HCT116 (cell line): ENCODE data around the gene EPDR1.

Experiments used
- EGR1 ChIP-seq: IDR thresholded peaks from 2 replicates; pipeline ENCODE4 v1.6.1; 2012; ENCODE audit warnings: low read depth
- EZH2 ChIP-seq: fragments of 200-600 bp; sonication (generic); IDR thresholded peaks from 2 replicates; pipeline ENCODE4 v1.6.1; 2017; ENCODE audit warnings: antibody characterized with exemption, mixed run types
- POLR2A ChIP-seq: IDR thresholded peaks from 2 replicates; pipeline ENCODE4 v1.7.0; 2011; ENCODE audit warnings: borderline replicate concordance; ENCODE audit not compliant: insufficient read depth, insufficient read length; ENCODE audit errors: extremely low read depth
- POLR2AphosphoS5 ChIP-seq: IDR thresholded peaks from 2 replicates; pipeline ENCODE4 v1.6.1; 2011; ENCODE audit warnings: mild to moderate bottlenecking, low read depth, low read length, moderate library complexity
- TF ChIP-seq, protein P1 (sequence below), 3 experiments: fragments of 200-600 bp in 1 of 3; sonication (generic) in 1 of 3; IDR thresholded peaks in 2 of 3; conservative IDR thresholded peaks in 1 of 3; 2 replicates each; pipeline ENCODE4 v1.5.1; 2012 to 2017; ENCODE audit warnings: low read depth in 2 of 3, low read length in 2 of 3, antibody characterized with exemption in 1 of 3, borderline replicate concordance in 1 of 3, control low read depth in 1 of 3, mild to moderate bottlenecking in 1 of 3, mixed read lengths in 1 of 3, mixed run types in 1 of 3, moderate library complexity in 1 of 3; ENCODE audit not compliant: insufficient read depth in 1 of 3
- TF ChIP-seq, protein P2 (sequence below): IDR thresholded peaks from 2 replicates; pipeline ENCODE4 v1.6.1; 2012; ENCODE audit warnings: low read depth

DNA sequence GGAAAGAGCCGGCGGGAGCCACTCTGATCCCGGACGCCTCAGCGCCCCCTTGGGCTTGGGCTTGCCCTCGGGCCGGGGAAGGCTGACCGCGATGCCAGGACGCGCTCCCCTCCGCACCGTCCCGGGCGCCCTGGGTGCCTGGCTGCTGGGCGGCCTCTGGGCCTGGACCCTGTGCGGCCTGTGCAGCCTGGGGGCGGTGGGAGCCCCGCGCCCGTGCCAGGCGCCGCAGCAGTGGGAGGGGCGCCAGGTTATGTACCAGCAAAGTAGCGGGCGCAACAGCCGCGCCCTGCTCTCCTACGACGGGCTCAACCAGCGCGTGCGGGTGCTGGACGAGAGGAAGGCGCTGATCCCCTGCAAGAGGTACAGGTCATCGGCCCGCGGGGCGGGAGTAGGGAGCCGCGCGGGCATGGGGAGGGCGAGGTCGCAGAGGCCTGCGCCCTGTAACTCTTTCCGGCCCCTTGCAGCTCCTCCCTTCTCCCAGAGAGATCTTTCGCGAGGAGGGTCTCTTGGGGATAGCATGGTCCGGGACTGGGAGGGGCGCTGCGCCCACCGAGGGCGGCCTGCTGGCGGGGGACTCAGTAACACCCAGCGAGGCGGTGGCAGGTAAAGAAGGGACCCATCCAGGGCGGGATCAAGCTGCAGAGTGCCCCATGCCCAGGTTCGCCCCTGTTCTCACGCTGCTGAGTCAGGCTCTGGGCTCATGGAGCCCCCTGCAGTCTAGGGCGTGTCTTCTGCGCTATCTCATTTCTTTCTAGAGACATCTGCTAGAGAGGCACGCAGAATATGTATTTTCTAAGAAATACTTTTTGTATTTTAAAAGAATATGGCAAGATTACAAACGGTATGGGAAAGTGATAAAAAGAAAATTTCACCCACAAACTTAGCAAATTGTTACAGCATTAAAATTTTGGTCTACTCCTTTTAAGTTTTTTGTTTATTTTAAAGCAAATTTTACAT is 687 bp downstream of the EPDR1 start:
- TF ChIP-seq, protein P1, sequence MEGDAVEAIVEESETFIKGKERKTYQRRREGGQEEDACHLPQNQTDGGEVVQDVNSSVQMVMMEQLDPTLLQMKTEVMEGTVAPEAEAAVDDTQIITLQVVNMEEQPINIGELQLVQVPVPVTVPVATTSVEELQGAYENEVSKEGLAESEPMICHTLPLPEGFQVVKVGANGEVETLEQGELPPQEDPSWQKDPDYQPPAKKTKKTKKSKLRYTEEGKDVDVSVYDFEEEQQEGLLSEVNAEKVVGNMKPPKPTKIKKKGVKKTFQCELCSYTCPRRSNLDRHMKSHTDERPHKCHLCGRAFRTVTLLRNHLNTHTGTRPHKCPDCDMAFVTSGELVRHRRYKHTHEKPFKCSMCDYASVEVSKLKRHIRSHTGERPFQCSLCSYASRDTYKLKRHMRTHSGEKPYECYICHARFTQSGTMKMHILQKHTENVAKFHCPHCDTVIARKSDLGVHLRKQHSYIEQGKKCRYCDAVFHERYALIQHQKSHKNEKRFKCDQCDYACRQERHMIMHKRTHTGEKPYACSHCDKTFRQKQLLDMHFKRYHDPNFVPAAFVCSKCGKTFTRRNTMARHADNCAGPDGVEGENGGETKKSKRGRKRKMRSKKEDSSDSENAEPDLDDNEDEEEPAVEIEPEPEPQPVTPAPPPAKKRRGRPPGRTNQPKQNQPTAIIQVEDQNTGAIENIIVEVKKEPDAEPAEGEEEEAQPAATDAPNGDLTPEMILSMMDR (IDR thresholded peaks at IDR 0.05 in 2 of 3, conservative IDR thresholded peaks at IDR 0.05 in 1 of 3; ENCODE audit: borderline replicate concordance in 1 of 3, insufficient read depth in 1 of 3, low read depth in 2 of 3, low read length in 2 of 3): no peak
- no peak for TF ChIP-seq EZH2
- TF ChIP-seq POLR2AphosphoS5: no peak; the same call in 1 of the 2 replicates
- no peak for TF ChIP-seq EGR1
- TF ChIP-seq, protein P2, sequence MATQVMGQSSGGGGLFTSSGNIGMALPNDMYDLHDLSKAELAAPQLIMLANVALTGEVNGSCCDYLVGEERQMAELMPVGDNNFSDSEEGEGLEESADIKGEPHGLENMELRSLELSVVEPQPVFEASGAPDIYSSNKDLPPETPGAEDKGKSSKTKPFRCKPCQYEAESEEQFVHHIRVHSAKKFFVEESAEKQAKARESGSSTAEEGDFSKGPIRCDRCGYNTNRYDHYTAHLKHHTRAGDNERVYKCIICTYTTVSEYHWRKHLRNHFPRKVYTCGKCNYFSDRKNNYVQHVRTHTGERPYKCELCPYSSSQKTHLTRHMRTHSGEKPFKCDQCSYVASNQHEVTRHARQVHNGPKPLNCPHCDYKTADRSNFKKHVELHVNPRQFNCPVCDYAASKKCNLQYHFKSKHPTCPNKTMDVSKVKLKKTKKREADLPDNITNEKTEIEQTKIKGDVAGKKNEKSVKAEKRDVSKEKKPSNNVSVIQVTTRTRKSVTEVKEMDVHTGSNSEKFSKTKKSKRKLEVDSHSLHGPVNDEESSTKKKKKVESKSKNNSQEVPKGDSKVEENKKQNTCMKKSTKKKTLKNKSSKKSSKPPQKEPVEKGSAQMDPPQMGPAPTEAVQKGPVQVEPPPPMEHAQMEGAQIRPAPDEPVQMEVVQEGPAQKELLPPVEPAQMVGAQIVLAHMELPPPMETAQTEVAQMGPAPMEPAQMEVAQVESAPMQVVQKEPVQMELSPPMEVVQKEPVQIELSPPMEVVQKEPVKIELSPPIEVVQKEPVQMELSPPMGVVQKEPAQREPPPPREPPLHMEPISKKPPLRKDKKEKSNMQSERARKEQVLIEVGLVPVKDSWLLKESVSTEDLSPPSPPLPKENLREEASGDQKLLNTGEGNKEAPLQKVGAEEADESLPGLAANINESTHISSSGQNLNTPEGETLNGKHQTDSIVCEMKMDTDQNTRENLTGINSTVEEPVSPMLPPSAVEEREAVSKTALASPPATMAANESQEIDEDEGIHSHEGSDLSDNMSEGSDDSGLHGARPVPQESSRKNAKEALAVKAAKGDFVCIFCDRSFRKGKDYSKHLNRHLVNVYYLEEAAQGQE: no peak
- TF ChIP-seq POLR2A: no peak
